Kasumi-1 (cell line): ENCODE results near the gene REG3A.

Experiments
- DNase-seq, 2 experiments: peaks; one replicate each; lab custom pipeline; 2025; lab: John Stamatoyannopoulos, UW

Gene REG3A

GRCh38 chr2:79120194-79120713, 39.3 kb downstream of the REG3A start, which contains the start of gene REG1A:
TSS of gene REG1A (plus strand) at chr2:79120488. CDS start at chr2:79120862, 374 bp downstream.
- no peak for DNase-seq

GRCh38 chr2:79116997-79117928, 42.3 kb downstream of the REG3A start:
- DNase-seq = no peak

GRCh38 chr2:79114797-79115494, 44.6 kb downstream of the REG3A start:
- no peak for DNase-seq

- DNase-seq = no peak
Observed at GRCh38 chr2:79112269-79112668, 47.3 kb downstream of the REG3A start.
